Measurements from ENCODE around the gene MYO1D. TPM values are rescaled to one million over a fixed set of nuclear protein-coding genes. Genes with fewer than 3 reads are reported as not detected.

MYO1D gene
- polyA plus RNA-seq, 2 donors = 31.8 to 43.2 TPM

DNA sequence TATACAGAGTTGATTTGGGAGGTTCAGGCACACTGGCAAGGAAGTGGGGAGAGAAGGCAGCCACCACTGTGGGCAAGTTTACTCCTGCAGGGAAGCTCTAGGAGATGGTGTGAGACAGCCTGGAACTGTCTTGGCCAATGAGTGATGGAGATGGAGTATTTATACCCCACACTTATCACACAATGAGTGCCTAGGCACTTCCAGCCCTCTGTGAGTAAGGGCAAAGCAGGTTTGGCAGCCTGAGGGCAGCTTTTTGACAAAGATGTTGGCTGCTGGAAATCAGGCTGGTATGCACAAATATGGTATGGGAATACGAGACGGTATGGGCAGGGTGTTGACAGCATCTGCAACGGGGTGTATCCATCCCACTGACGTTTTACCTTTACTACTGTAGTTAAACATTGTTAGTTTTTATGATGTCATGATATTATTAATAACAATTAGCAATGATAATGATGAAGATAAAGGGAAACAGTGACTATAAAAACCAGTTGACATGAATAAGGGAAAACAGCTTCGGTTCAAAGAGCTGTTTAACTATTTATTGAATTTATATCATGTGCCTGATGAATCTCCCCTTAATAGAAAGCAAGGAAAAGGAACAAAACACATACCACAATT is 240.2 kb downstream of the MYO1D start:
- H3K27me3 ChIP-seq (ENCODE audit: control insufficient read depth in 1 of 2, insufficient read depth in 2 of 2, low read length in 2 of 2) = no peaks in the 10 kb centered on the region
- H3K27ac ChIP-seq (ENCODE audit: low read depth in 2 of 2, low read length in 1 of 2) = no peak overlapping the region
- H3K36me3 ChIP-seq (ENCODE audit: control insufficient read depth in 2 of 2, insufficient read depth in 2 of 2, low read length in 1 of 2) = no peaks in the 10 kb centered on the region
- WGBS, 2 donors = 59 to 65% methylated on average over 5 of the region's 5 CpGs
- no peak overlapping the region for H3K4me3 ChIP-seq (ENCODE audit: low read depth in 1 of 2, low read length in 2 of 2)
- H3K9me3 ChIP-seq (ENCODE audit: control insufficient read depth in 2 of 2, insufficient read depth in 1 of 2, low read depth in 1 of 2, low read length in 1 of 2) = no peaks in the 10 kb centered on the region
- H3K4me1 ChIP-seq (ENCODE audit: control insufficient read depth in 2 of 2, insufficient read depth in 2 of 2, low read length in 1 of 2) = no peaks in the 10 kb centered on the region

DNA sequence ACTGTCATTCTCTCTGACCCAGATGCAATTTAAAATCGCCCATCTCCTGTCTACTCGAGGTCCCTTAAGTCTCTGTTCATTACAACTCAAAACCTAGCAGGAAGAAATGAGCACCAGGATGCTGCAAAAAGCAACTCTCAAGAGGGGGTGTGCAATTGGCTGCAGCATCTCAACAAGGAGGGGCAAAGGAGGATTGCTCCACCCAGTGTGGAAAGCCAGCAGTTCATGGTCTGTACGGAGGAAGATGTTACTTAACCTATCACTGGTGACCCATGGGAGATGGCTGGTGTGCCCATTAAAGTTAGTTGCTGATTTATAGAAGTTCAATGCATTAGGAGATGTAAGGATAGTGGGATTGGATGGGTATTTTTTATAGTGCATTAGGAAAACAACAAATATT is 242.8 kb downstream of the MYO1D start:
- Histone ChIP-seq H3K36me3 (ENCODE audit: control insufficient read depth in 2 of 2, insufficient read depth in 2 of 2, low read length in 1 of 2) (no peaks in the 10 kb centered on the region), H3K9me3 (ENCODE audit: control insufficient read depth in 2 of 2, insufficient read depth in 1 of 2, low read depth in 1 of 2, low read length in 1 of 2) (no peaks in the 10 kb centered on the region), H3K27ac (ENCODE audit: low read depth in 2 of 2, low read length in 1 of 2) (no peak overlapping the region), H3K4me3 (ENCODE audit: low read depth in 1 of 2, low read length in 2 of 2) (no peak overlapping the region), H3K4me1 (ENCODE audit: control insufficient read depth in 2 of 2, insufficient read depth in 2 of 2, low read length in 1 of 2) (no peaks in the 10 kb centered on the region), H3K27me3 (ENCODE audit: control insufficient read depth in 1 of 2, insufficient read depth in 2 of 2, low read length in 2 of 2) (no peaks in the 10 kb centered on the region)
- 84 to 90% methylated on average over 3 of the region's 3 CpGs for WGBS, 2 donors

DNA sequence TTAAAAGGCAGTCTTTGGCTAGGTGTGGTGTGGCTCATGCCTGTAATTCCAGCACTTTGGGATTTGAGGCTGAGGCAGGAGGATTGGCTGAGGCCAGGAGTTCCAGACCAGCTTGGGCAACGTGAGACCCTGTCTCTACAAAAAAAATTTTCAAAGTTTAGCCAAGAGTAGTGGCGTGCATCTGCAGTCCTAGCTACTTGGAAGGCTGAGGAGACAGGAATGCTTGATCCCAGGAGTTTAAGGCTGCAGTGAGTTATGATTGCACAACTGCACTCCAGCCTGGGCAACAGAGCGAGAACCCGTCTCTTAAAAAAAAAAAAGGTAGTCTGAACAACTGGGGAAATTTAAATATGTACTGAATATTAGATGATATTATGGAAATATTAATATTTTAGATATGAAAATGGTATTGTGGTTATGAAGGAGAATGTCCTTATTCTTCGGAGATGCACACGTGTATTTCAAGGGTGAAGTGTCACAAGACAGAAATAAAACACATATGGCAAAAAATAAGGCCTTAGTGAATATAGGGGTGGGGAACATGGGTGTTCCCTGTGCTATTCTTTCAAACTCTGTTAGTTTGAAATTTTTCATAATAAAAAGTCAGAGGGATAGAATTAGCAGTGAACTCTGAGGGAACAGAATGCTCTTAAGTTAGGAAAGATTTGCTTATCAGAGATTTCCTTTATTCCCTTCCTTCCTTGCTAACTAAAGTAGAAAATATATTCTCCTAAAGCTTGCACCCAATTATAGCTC is 245.4 kb downstream of the MYO1D start:
- H3K36me3 ChIP-seq (ENCODE audit: control insufficient read depth in 2 of 2, insufficient read depth in 2 of 2, low read length in 1 of 2) = no peaks in the 10 kb centered on the region
- H3K27me3 ChIP-seq (ENCODE audit: control insufficient read depth in 1 of 2, insufficient read depth in 2 of 2, low read length in 2 of 2) = no peaks in the 10 kb centered on the region
- no peaks in the 10 kb centered on the region for H3K4me1 ChIP-seq (ENCODE audit: control insufficient read depth in 2 of 2, insufficient read depth in 2 of 2, low read length in 1 of 2)
- H3K27ac ChIP-seq (ENCODE audit: low read depth in 2 of 2, low read length in 1 of 2) = no peak overlapping the region
- WGBS, 2 donors = 82 to 84% methylated on average over 6 of the region's 6 CpGs
- no peaks in the 10 kb centered on the region for H3K9me3 ChIP-seq (ENCODE audit: control insufficient read depth in 2 of 2, insufficient read depth in 1 of 2, low read depth in 1 of 2, low read length in 1 of 2)
- H3K4me3 ChIP-seq (ENCODE audit: low read depth in 1 of 2, low read length in 2 of 2) = no peak overlapping the region

DNA sequence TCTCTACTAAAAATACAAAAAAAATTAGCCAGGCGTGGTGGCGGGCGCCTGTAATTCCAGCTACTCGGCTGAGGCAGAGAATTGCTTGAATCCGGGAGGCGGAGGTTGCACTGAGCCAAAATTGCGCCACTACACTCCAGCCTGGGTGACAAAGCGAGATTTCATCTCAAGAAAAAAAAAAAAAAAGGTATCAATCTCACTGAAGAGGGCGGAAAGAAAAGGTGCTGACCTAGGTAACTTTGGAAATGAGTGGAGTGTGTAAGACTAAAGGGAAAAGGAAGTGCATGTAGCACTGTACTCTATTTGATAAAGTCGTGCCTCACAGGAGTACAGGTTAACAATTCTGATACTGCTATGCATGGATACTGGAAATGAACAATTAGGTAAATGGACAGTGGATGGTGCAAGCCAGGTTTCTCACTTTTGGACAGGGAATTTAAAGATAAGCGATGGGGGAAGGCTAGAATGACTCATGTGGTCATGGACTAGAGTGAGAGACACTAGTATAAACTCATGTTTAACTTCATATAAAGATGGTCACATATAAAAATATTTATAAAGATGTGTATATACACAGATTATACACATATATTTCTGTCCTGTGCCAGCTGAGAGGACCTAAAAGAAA is 247.2 kb downstream of the MYO1D start:
- Histone ChIP-seq H3K4me3 (ENCODE audit: low read depth in 1 of 2, low read length in 2 of 2) (no peak overlapping the region), H3K27me3 (ENCODE audit: control insufficient read depth in 1 of 2, insufficient read depth in 2 of 2, low read length in 2 of 2) (no peaks in the 10 kb centered on the region), H3K4me1 (ENCODE audit: control insufficient read depth in 2 of 2, insufficient read depth in 2 of 2, low read length in 1 of 2) (peaks cover 0 to 3% of the 10 kb centered on the region in 2 donors), H3K36me3 (ENCODE audit: control insufficient read depth in 2 of 2, insufficient read depth in 2 of 2, low read length in 1 of 2) (no peaks in the 10 kb centered on the region), H3K9me3 (ENCODE audit: control insufficient read depth in 2 of 2, insufficient read depth in 1 of 2, low read depth in 1 of 2, low read length in 1 of 2) (no peaks in the 10 kb centered on the region), H3K27ac (ENCODE audit: low read depth in 2 of 2, low read length in 1 of 2) (no peak overlapping the region)
- 89 to 90% methylated on average over 11 of the region's 11 CpGs for WGBS, 2 donors

DNA sequence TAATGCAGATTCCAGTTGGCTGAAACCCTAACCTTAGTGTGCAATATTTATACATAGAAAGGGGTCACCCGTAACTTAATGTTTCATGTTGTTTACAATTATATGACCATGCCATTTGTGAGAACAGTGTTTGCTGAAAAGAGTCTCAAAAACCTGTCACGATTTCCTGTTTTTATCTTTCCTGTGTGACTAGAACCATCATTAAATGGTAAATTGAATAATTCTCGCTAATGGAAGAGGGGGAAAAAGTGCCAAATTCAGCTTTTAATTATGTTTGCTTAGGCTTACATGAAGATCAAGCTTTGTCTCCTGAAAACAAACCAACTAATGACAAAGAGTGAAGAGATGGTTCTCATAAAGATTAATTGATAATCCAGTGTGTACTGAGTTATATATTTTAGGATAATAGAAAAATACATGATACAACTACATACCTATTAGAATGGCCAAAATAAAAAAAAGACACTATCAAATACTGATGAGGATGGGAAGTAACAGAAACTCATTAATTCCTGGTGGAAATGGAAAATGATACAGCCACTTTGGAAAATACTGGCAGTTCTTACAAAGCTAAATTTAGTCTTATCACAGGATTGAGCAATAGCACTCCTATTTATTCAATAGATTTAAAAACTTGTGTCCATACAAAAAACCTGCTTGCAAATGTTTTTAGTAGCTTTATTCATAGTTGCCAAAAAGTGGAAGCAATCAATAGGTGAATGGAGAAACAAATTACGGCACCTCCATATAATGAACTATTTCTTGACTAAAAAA is 248.5 kb downstream of the MYO1D start:
- Histone ChIP-seq H3K36me3 (ENCODE audit: control insufficient read depth in 2 of 2, insufficient read depth in 2 of 2, low read length in 1 of 2) (no peaks in the 10 kb centered on the region), H3K9me3 (ENCODE audit: control insufficient read depth in 2 of 2, insufficient read depth in 1 of 2, low read depth in 1 of 2, low read length in 1 of 2) (no peaks in the 10 kb centered on the region), H3K4me1 (ENCODE audit: control insufficient read depth in 2 of 2, insufficient read depth in 2 of 2, low read length in 1 of 2) (peaks cover 0 to 3% of the 10 kb centered on the region in 2 donors), H3K27me3 (ENCODE audit: control insufficient read depth in 1 of 2, insufficient read depth in 2 of 2, low read length in 2 of 2) (no peaks in the 10 kb centered on the region), H3K27ac (ENCODE audit: low read depth in 2 of 2, low read length in 1 of 2) (no peak overlapping the region), H3K4me3 (ENCODE audit: low read depth in 1 of 2, low read length in 2 of 2) (no peak overlapping the region)
- 78 to 83% methylated on average over 4 of the region's 4 CpGs for WGBS, 2 donors

DNA sequence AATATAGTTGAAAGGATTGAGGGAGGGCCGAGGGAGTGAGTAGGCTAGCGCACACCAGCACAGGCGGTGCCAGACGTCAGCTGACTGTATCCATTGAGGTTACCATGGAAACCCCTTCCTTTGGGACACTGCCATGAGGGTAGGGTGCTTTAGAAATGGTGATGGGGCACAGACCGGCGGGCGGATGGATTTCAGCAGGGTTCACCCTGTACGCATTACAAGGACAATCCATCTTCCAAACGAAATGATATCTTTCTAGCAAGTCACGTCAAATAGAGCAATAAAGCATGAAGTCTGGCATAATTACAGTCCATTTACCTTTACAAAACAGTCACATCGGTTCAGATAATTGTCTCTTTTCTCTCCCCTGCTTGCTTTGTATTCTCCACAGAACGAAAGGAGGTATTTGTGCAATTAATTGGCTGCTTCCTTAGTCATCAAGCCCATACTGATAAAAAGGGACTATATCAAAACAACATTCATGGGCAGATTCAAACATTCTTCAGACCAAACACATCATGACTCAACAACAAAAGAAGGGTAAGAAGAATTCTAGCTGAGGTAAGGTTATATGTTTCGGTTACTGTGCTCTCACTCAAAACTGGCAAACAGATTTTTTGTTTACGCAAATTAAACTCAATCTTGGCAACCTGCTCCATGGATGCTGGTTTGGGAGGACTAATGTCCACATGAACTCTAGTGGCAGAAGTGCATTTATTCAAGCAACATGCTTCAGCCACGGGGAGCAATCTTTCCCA is 249.5 kb downstream of the MYO1D start:
- 76 to 80% methylated on average over 15 of the region's 15 CpGs for WGBS, 2 donors
- H3K9me3 ChIP-seq (ENCODE audit: control insufficient read depth in 2 of 2, insufficient read depth in 1 of 2, low read depth in 1 of 2, low read length in 1 of 2) = no peaks in the 10 kb centered on the region
- no peaks in the 10 kb centered on the region for H3K36me3 ChIP-seq (ENCODE audit: control insufficient read depth in 2 of 2, insufficient read depth in 2 of 2, low read length in 1 of 2)
- no peak overlapping the region for H3K27ac ChIP-seq (ENCODE audit: low read depth in 2 of 2, low read length in 1 of 2)
- no peaks in the 10 kb centered on the region for H3K27me3 ChIP-seq (ENCODE audit: control insufficient read depth in 1 of 2, insufficient read depth in 2 of 2, low read length in 2 of 2)
- no peak overlapping the region for H3K4me3 ChIP-seq (ENCODE audit: low read depth in 1 of 2, low read length in 2 of 2)
- H3K4me1 ChIP-seq (ENCODE audit: control insufficient read depth in 2 of 2, insufficient read depth in 2 of 2, low read length in 1 of 2) = peaks cover 0 to 3% of the 10 kb centered on the region in 2 donors

DNA sequence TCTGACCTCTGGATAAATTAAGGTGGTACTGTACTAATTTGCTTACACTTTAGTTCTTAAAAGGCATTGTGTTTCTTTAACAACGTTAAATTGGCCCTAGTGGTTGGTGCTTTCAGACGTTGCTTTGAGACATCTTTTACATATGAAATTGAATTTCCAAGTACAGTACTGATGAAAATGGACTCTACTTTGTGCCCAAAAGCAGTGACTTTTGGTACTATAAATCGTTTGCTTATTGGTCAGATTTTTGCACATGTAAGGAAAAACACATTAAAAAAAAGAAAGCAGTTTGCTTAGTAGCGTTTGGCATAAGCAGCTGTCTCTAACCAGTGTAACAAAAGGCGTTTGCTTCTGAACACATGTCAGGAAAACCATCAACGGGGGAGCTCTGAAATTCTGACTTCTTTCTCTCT is 250.5 kb downstream of the MYO1D start:
- H3K4me1 ChIP-seq (ENCODE audit: control insufficient read depth in 2 of 2, insufficient read depth in 2 of 2, low read length in 1 of 2) = peaks cover 0 to 7% of the 10 kb centered on the region in 2 donors
- no peak overlapping the region for H3K4me3 ChIP-seq (ENCODE audit: low read depth in 1 of 2, low read length in 2 of 2)
- H3K27me3 ChIP-seq (ENCODE audit: control insufficient read depth in 1 of 2, insufficient read depth in 2 of 2, low read length in 2 of 2) = no peaks in the 10 kb centered on the region
- no peaks in the 10 kb centered on the region for H3K36me3 ChIP-seq (ENCODE audit: control insufficient read depth in 2 of 2, insufficient read depth in 2 of 2, low read length in 1 of 2)
- no peak overlapping the region for H3K27ac ChIP-seq (ENCODE audit: low read depth in 2 of 2, low read length in 1 of 2)
- WGBS, 2 donors = 39 to 48% methylated on average over 6 of the region's 6 CpGs
- no peaks in the 10 kb centered on the region for H3K9me3 ChIP-seq (ENCODE audit: control insufficient read depth in 2 of 2, insufficient read depth in 1 of 2, low read depth in 1 of 2, low read length in 1 of 2)

DNA sequence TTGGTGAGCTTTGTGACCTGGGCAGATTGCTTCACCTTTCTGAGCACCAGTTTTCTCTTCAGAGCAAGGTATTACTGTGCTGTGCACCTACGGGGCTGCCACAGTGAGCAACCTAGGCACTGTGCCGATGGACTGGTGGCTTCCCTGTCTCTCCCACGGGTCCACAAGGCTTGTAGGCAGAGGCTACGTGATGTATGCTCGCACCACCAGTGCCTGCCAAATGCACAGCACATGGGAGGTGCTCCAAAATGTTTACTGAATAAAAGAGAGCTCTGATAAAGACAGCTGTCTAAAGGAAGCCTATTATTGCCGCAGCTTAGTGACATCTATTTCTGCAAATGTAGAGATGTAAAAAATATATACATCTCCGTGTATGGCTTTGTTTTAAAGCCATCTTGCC is 251.0 kb downstream of the MYO1D start:
- 52 to 66% methylated on average over 7 of the region's 7 CpGs for WGBS, 2 donors
- H3K4me1 ChIP-seq (ENCODE audit: control insufficient read depth in 2 of 2, insufficient read depth in 2 of 2, low read length in 1 of 2) = peaks cover 0 to 7% of the 10 kb centered on the region in 2 donors

DNA sequence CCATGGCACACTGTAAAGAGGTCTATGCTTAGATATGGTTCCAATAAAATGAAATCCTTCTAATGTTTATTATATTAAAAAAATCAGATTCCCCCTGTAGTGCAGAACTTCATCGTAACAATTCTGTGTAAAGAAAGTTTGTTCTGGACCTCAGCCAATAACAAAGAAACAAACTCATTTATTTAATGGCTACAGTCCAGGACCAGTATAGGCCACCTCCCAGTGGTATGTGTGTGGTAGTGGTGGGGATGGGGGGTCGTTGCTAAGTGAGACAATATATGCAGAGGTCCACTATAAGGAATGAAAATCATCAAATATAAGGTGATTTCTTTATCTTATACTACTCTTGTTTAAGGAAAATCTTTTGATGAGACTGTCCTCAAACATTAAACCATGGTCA is 253.7 kb downstream of the MYO1D start:
- no peak overlapping the region for H3K4me3 ChIP-seq (ENCODE audit: low read depth in 1 of 2, low read length in 2 of 2)
- H3K9me3 ChIP-seq (ENCODE audit: control insufficient read depth in 2 of 2, insufficient read depth in 1 of 2, low read depth in 1 of 2, low read length in 1 of 2) = no peaks in the 10 kb centered on the region
- no peaks in the 10 kb centered on the region for H3K27me3 ChIP-seq (ENCODE audit: control insufficient read depth in 1 of 2, insufficient read depth in 2 of 2, low read length in 2 of 2)
- H3K4me1 ChIP-seq (ENCODE audit: control insufficient read depth in 2 of 2, insufficient read depth in 2 of 2, low read length in 1 of 2) = peaks cover 0 to 7% of the 10 kb centered on the region in 2 donors
- no peaks in the 10 kb centered on the region for H3K36me3 ChIP-seq (ENCODE audit: control insufficient read depth in 2 of 2, insufficient read depth in 2 of 2, low read length in 1 of 2)
- WGBS, 2 donors = 49 to 58% methylated on average over 2 of the region's 2 CpGs
- no peak overlapping the region for H3K27ac ChIP-seq (ENCODE audit: low read depth in 2 of 2, low read length in 1 of 2)

More for the DNA sequence above, 251.0 kb downstream of the MYO1D start:
- Histone ChIP-seq H3K27me3 (ENCODE audit: control insufficient read depth in 1 of 2, insufficient read depth in 2 of 2, low read length in 2 of 2) (no peaks in the 10 kb centered on the region), H3K4me3 (ENCODE audit: low read depth in 1 of 2, low read length in 2 of 2) (no peak overlapping the region), H3K27ac (ENCODE audit: low read depth in 2 of 2, low read length in 1 of 2) (peak overlapping the region; percentile 11 to 24), H3K36me3 (ENCODE audit: control insufficient read depth in 2 of 2, insufficient read depth in 2 of 2, low read length in 1 of 2) (no peaks in the 10 kb centered on the region), H3K9me3 (ENCODE audit: control insufficient read depth in 2 of 2, insufficient read depth in 1 of 2, low read depth in 1 of 2, low read length in 1 of 2) (no peaks in the 10 kb centered on the region)
